Measurements from ENCODE around the gene FNDC5.

FNDC5 gene

GRCh38 chr1:32870615-32871363, at the start of gene FNDC5:
TSS of gene FNDC5 (minus strand) at chr1:32870912.
- no peak for TF ChIP-seq CTCF (conservative IDR thresholded peaks at IDR 0.05; ENCODE audit: low read depth, low read length)
- H4K20me1 ChIP-seq (ENCODE audit: insufficient read depth) = no peaks in the 10 kb centered on the region
- no peaks in the 10 kb centered on the region for H3K27me3 ChIP-seq (ENCODE audit: insufficient read depth, low read depth)
- no peak within 1 kb of the TSS for H3K9ac ChIP-seq
- H3K4me3 ChIP-seq (IDR thresholded peaks at IDR 0.05; ENCODE audit: insufficient read depth, low read depth, low read length) = no peak within 1 kb of the TSS
- no peaks in the 10 kb centered on the region for H3K36me3 ChIP-seq (ENCODE audit: insufficient read depth)
- no peak within 1 kb of the TSS for H3K27ac ChIP-seq
- no peak within 1 kb of the TSS for H3K4me2 ChIP-seq
- H3K79me2 ChIP-seq (ENCODE audit: insufficient read depth, low read depth) = no peaks in the 10 kb centered on the region
- no peak within 1 kb of the TSS for H2AFZ ChIP-seq (ENCODE audit: low read depth)
- H3K4me1 ChIP-seq (ENCODE audit: low read depth, poor library complexity, severe bottlenecking) = peaks cover 5% of the 10 kb centered on the region

GRCh38 chr1:32919811-32920733, 49.4 kb upstream of the FNDC5 start:
- no peak overlapping the region for H3K9ac ChIP-seq
- H3K79me2 ChIP-seq (ENCODE audit: insufficient read depth, low read depth) = no peaks in the 10 kb centered on the region
- H2AFZ ChIP-seq (ENCODE audit: low read depth) = peak overlapping the region; percentile 45
- no peak overlapping the region for H3K4me3 ChIP-seq (IDR thresholded peaks at IDR 0.05; ENCODE audit: insufficient read depth, low read depth, low read length)
- no peaks in the 10 kb centered on the region for H3K27me3 ChIP-seq (ENCODE audit: insufficient read depth, low read depth)
- H3K36me3 ChIP-seq (ENCODE audit: insufficient read depth) = no peaks in the 10 kb centered on the region
- H4K20me1 ChIP-seq (ENCODE audit: insufficient read depth) = no peaks in the 10 kb centered on the region
- H3K4me2 ChIP-seq = no peak overlapping the region; the same call in 1 of the 2 replicates
- no peak overlapping the region for H3K27ac ChIP-seq
- H3K4me1 ChIP-seq (ENCODE audit: low read depth, poor library complexity, severe bottlenecking) = peaks cover 15% of the 10 kb centered on the region
- TF ChIP-seq CTCF (conservative IDR thresholded peaks at IDR 0.05; ENCODE audit: low read depth, low read length) = no peak

GRCh38 chr1:32918179-32918578, 47.5 kb upstream of the FNDC5 start:
- Histone ChIP-seq H3K27me3 (ENCODE audit: insufficient read depth, low read depth) (no peaks in the 10 kb centered on the region), H4K20me1 (ENCODE audit: insufficient read depth) (no peaks in the 10 kb centered on the region), H3K4me1 (ENCODE audit: low read depth, poor library complexity, severe bottlenecking) (peaks cover 15% of the 10 kb centered on the region), H3K36me3 (ENCODE audit: insufficient read depth) (no peaks in the 10 kb centered on the region), H2AFZ (ENCODE audit: low read depth) (no peak overlapping the region), H3K4me2 (no peak overlapping the region), H3K9ac (no peak overlapping the region), H3K27ac (no peak overlapping the region), H3K4me3 (IDR thresholded peaks at IDR 0.05; ENCODE audit: insufficient read depth, low read depth, low read length) (no peak overlapping the region), H3K79me2 (ENCODE audit: insufficient read depth, low read depth) (no peaks in the 10 kb centered on the region)
- TF ChIP-seq CTCF (conservative IDR thresholded peaks at IDR 0.05; ENCODE audit: low read depth, low read length) = no peak

GRCh38 chr1:32917521-32917920, 46.8 kb upstream of the FNDC5 start:
- Histone ChIP-seq H3K4me3 (IDR thresholded peaks at IDR 0.05; ENCODE audit: insufficient read depth, low read depth, low read length) (no peak overlapping the region), H3K27ac (no peak overlapping the region), H3K36me3 (ENCODE audit: insufficient read depth) (no peaks in the 10 kb centered on the region), H3K79me2 (ENCODE audit: insufficient read depth, low read depth) (no peaks in the 10 kb centered on the region), H3K4me2 (no peak overlapping the region), H3K9ac (no peak overlapping the region), H3K27me3 (ENCODE audit: insufficient read depth, low read depth) (no peaks in the 10 kb centered on the region), H4K20me1 (ENCODE audit: insufficient read depth) (no peaks in the 10 kb centered on the region), H3K4me1 (ENCODE audit: low read depth, poor library complexity, severe bottlenecking) (peaks cover 15% of the 10 kb centered on the region), H2AFZ (ENCODE audit: low read depth) (no peak overlapping the region)
- TF ChIP-seq CTCF (conservative IDR thresholded peaks at IDR 0.05; ENCODE audit: low read depth, low read length) = no peak

All from KMS-11 (cell line).